Measurements from ENCODE around the gene ATXN7L1. TPM values are rescaled to one million over a fixed set of nuclear protein-coding genes. Genes with fewer than 3 reads are reported as not detected.

The ATXN7L1 gene
- total RNA-seq, 4 donors from 2014 or later = 12.3 to 28.8 (median 21.0) TPM

GRCh38 chr7:105917659-105918058 lies 41.3 kb upstream of the ATXN7L1 start:
- intact Hi-C loops (cut with DNase I; ENCODE audit: low total_unique reads) (no loop called here), in situ Hi-C loops (cut with MboI; ENCODE audit: low pct_ligation_motif_present in 1 of 4, low pct_unique_long_range_greater_than_20kb in 1 of 4, low sequenced_read_pairs in 3 of 4) (no loop called here)
- TF ChIP-seq EP300 (IDR thresholded peaks at IDR 0.05; ENCODE audit: low read depth) (no peak), POLR2A (IDR thresholded peaks at IDR 0.05) (no peak), CTCF (IDR thresholded peaks at IDR 0.05) (no peak), POLR2AphosphoS5 (IDR thresholded peaks at IDR 0.05) (no peak)
- WGBS, 2 donors (ENCODE audit: low coverage in 1 of 2) = 83 to 94% methylated on average over 2 of the region's 2 CpGs
- Histone ChIP-seq H3K36me3 (no peaks in the 10 kb centered on the region), H3K27me3 (no peaks in the 10 kb centered on the region), H3K9me3 (no peaks in the 10 kb centered on the region), H3K4me3 (no peak overlapping the region), H3K4me1 (peaks cover 0 to 3% (median 0%) of the 10 kb centered on the region in 4 donors), H3K27ac (no peak overlapping the region)
- no peak for DNase-seq

- H3K27me3 ChIP-seq = no peaks in the 10 kb centered on the region
- H3K27ac ChIP-seq = no peak overlapping the region
- no peak overlapping the region for H3K4me3 ChIP-seq
- WGBS, 2 donors (ENCODE audit: low coverage in 1 of 2) = 64% methylated on average over 1 of the region's 1 CpG; no CpG with 5 or more reads in 1 of the 2 donors
- in situ Hi-C loops (cut with MboI; ENCODE audit: low pct_ligation_motif_present in 1 of 4, low pct_unique_long_range_greater_than_20kb in 1 of 4, low sequenced_read_pairs in 3 of 4) = no loop called here
- peaks cover 0 to 3% (median 0%) of the 10 kb centered on the region in 4 donors for H3K4me1 ChIP-seq
- H3K9me3 ChIP-seq = no peaks in the 10 kb centered on the region
- no peak for TF ChIP-seq POLR2A (IDR thresholded peaks at IDR 0.05)
- no peak for TF ChIP-seq EP300 (IDR thresholded peaks at IDR 0.05; ENCODE audit: low read depth)
- TF ChIP-seq POLR2AphosphoS5 (IDR thresholded peaks at IDR 0.05) = no peak
- TF ChIP-seq CTCF (IDR thresholded peaks at IDR 0.05) = no peak
- no peak for DNase-seq
- H3K36me3 ChIP-seq = no peaks in the 10 kb centered on the region
- intact Hi-C loops (cut with DNase I; ENCODE audit: low total_unique reads) = no loop called here
Measured at GRCh38 chr7:105916603-105917002, 40.2 kb upstream of the ATXN7L1 start.

- Histone ChIP-seq H3K36me3 (peaks cover 0 to 6% (median 0%) of the 10 kb centered on the region in 4 donors), H3K27ac (no peak overlapping the region), H3K4me3 (no peak overlapping the region), H3K27me3 (no peaks in the 10 kb centered on the region), H3K9me3 (no peaks in the 10 kb centered on the region), H3K4me1 (no peaks in the 10 kb centered on the region)
- 71 to 96% methylated on average over 3 of the region's 3 CpGs for WGBS, 2 donors (ENCODE audit: low coverage in 1 of 2)
- TF ChIP-seq POLR2AphosphoS5 (IDR thresholded peaks at IDR 0.05) (no peak), CTCF (IDR thresholded peaks at IDR 0.05) (no peak), POLR2A (IDR thresholded peaks at IDR 0.05) (no peak), EP300 (IDR thresholded peaks at IDR 0.05; ENCODE audit: low read depth) (no peak)
- intact Hi-C loops (cut with DNase I; ENCODE audit: low total_unique reads) = no loop called here
- DNase-seq = no peak
- in situ Hi-C loops (cut with MboI; ENCODE audit: low pct_ligation_motif_present in 1 of 4, low pct_unique_long_range_greater_than_20kb in 1 of 4, low sequenced_read_pairs in 3 of 4) = no loop called here
Measured at GRCh38 chr7:105913947-105914346, 37.5 kb upstream of the ATXN7L1 start.

GRCh38 chr7:105911961-105912575 lies 35.7 kb upstream of the ATXN7L1 start:
- Histone ChIP-seq H3K36me3 (peaks cover 0 to 6% (median 0%) of the 10 kb centered on the region in 4 donors), H3K27me3 (no peaks in the 10 kb centered on the region), H3K27ac (no peak overlapping the region), H3K4me1 (no peaks in the 10 kb centered on the region), H3K4me3 (no peak overlapping the region), H3K9me3 (no peaks in the 10 kb centered on the region)
- TF ChIP-seq CTCF (IDR thresholded peaks at IDR 0.05) (no peak), POLR2AphosphoS5 (IDR thresholded peaks at IDR 0.05) (no peak), EP300 (IDR thresholded peaks at IDR 0.05; ENCODE audit: low read depth) (no peak), POLR2A (IDR thresholded peaks at IDR 0.05) (no peak)
- 88 to 92% methylated on average over 4 of the region's 4 CpGs for WGBS, 2 donors (ENCODE audit: low coverage in 1 of 2)
- DNase-seq = no peak
- intact Hi-C loops (cut with DNase I; ENCODE audit: low total_unique reads) (no loop called here), in situ Hi-C loops (cut with MboI; ENCODE audit: low pct_ligation_motif_present in 1 of 4, low pct_unique_long_range_greater_than_20kb in 1 of 4, low sequenced_read_pairs in 3 of 4) (no loop called here)
